HepG2 (cell line): ENCODE measurements around the gene GEMIN2. TPM values are rescaled to one million over a fixed set of nuclear protein-coding genes. Genes with fewer than 3 reads are reported as not detected.

Experiments
- ATF6 ChIP-seq: sonication (generic); formaldehyde crosslinking; conservative IDR thresholded peaks from 2 replicates; pipeline ENCODE4 v1.4.0; 2020; ENCODE audit warnings: missing genetic modification reagents
- BATF2 ChIP-seq: sonication (generic); formaldehyde crosslinking; IDR thresholded peaks from 2 replicates; pipeline ENCODE4 v1.8.0; 2022; ENCODE audit warnings: mild to moderate bottlenecking, missing genetic modification reagents, moderate library complexity
- BRCA1 ChIP-seq: sonication (generic); formaldehyde crosslinking; IDR thresholded peaks from 2 replicates; pipeline ENCODE4 v1.4.0; 2020; ENCODE audit warnings: missing genetic modification reagents
- CREB1 ChIP-seq, 2 experiments: fragments of 450-650 bp in 1 of 2; IDR thresholded peaks; 2 replicates each; pipeline ENCODE4 v1.6.1; 2016 to 2017; ENCODE audit warnings: control low read depth in 1 of 2, mild to moderate bottlenecking in 1 of 2, missing compliant biosample characterization in 1 of 2, missing genetic modification characterization in 1 of 2
- FOXP4 ChIP-seq: sonication (generic); formaldehyde crosslinking; IDR thresholded peaks from 2 replicates; pipeline ENCODE4 v1.4.0; 2020; ENCODE audit warnings: missing genetic modification reagents
- FUBP1 ChIP-seq: sonication (generic); formaldehyde crosslinking; IDR thresholded peaks from 2 replicates; pipeline ENCODE4 v1.5.1; 2020; ENCODE audit warnings: missing genetic modification reagents, mild to moderate bottlenecking, borderline replicate concordance
- GATAD2A ChIP-seq: IDR thresholded peaks from 2 replicates; pipeline ENCODE4 v1.6.1; 2016
- MTA1 ChIP-seq: sonication (generic); formaldehyde crosslinking; IDR thresholded peaks from 2 replicates; pipeline ENCODE4 v1.4.0; 2020; ENCODE audit warnings: missing genetic modification reagents, mild to moderate bottlenecking, borderline replicate concordance
- NBN ChIP-seq: fragments of 450-650 bp; conservative IDR thresholded peaks from 2 replicates; pipeline ENCODE4 v1.6.1; 2017
- PCBP1 ChIP-seq: fragments of 200-400 bp; formaldehyde crosslinking; IDR thresholded peaks from 2 replicates; pipeline ENCODE4 v1.6.1; 2017; ENCODE audit warnings: mild to moderate bottlenecking, low read depth, low read length, borderline replicate concordance
- SSRP1 ChIP-seq: IDR thresholded peaks from 2 replicates; pipeline ENCODE4 v1.6.1; 2016; ENCODE audit warnings: control low read depth
- TCF12 ChIP-seq, 2 experiments: fragments of 450-650 bp in 1 of 2; sonication (generic) in 1 of 2; formaldehyde crosslinking in 1 of 2; IDR thresholded peaks; 2 replicates each; pipeline versions ENCODE4 v1.6.1 to v1.8.0; 2017 to 2022; ENCODE audit warnings: antibody characterized with exemption in 1 of 2, mild to moderate bottlenecking in 1 of 2, missing genetic modification reagents in 1 of 2, moderate library complexity in 1 of 2
- ZBTB38 ChIP-seq: sonication (generic); formaldehyde crosslinking; IDR thresholded peaks from 2 replicates; pipeline ENCODE4 v1.5.1; 2020; ENCODE audit warnings: mild to moderate bottlenecking, missing genetic modification reagents
- ZFX ChIP-seq: sonication (generic); formaldehyde crosslinking; IDR thresholded peaks from 2 replicates; pipeline ENCODE4 v1.4.0; 2020; ENCODE audit warnings: mild to moderate bottlenecking, low read depth, missing genetic modification reagents, moderate library complexity
- ZNF549 ChIP-seq: sonication (generic); formaldehyde crosslinking; IDR thresholded peaks from 2 replicates; pipeline ENCODE4 v1.5.0; 2020; ENCODE audit warnings: missing genetic modification reagents
- ZNF775 ChIP-seq: sonication (generic); formaldehyde crosslinking; IDR thresholded peaks from 2 replicates; pipeline ENCODE4 v1.4.0; 2020; ENCODE audit warnings: missing genetic modification reagents, mild to moderate bottlenecking, moderate library complexity, borderline replicate concordance
- polyA plus RNA-seq, 8 experiments: library from polyadenylated mRNA; depleted of rRNA in 3 of 8; stranded (reverse) in 7 of 8; unstranded in 1 of 8; fragments of >200 nt; fragmentation: Illumina TruSeq in 4 of 8; extraction: Trizol in 4 of 8; gene quantifications; 2 replicates each; pipeline versions ENCODE4 v1.2.1 to v1.2.3, GENCODE V29; 2011 to 2016; ENCODE audit warnings: low read depth in 4 of 8, missing spikeins in 1 of 8, mixed read lengths in 1 of 8; ENCODE audit not compliant: insufficient read depth in 1 of 8
- total RNA-seq, 5 experiments: library from RNA; depleted of rRNA; stranded (reverse); fragments of >200 nt; fragmentation: Illumina TruSeq; extraction: Trizol; gene quantifications; 2 replicates each; pipeline ENCODE4 v1.2.3, GENCODE V29; 2016; ENCODE audit warnings: low read depth in 1 of 5

GEMIN2 gene
- total and polyA plus RNA-seq, 2 of the 13 experiments (the other 11 are each of a cell fraction or from before 2014, with no cell fraction given) = 54.8 to 110 TPM

- TF ChIP-seq ATF6 (CRISPR knock-in tag) (peak; percentile 84), SSRP1 (CRISPR knock-in tag) (peak; percentile 83), PCBP1 (peak; percentile 100), ZFX (CRISPR knock-in tag) (peak; percentile 100), NBN (no peak), ZNF549 (CRISPR knock-in tag) (peak; percentile 67; the same call in 1 of the 2 replicates), CREB1 (IDR thresholded peaks at IDR 0.05) (peak; percentile 94), CREB1 (CRISPR knock-in tag; IDR thresholded peaks at IDR 0.05) (no peak), BRCA1 (CRISPR knock-in tag) (peak; percentile 88), ZNF775 (peak; percentile 39), FOXP4 (CRISPR knock-in tag) (peak; percentile 83), GATAD2A (CRISPR knock-in tag) (peak; percentile 91), MTA1 (peak; percentile 98; the same call in 1 of the 2 replicates), BATF2 (no peak), TCF12 (IDR thresholded peaks at IDR 0.05) (no peak), TCF12 (CRISPR knock-in tag; IDR thresholded peaks at IDR 0.05) (peak; percentile 92), ZBTB38 (CRISPR knock-in tag) (peak; percentile 85), FUBP1 (CRISPR knock-in tag) (no peak; the same call in 1 of the 2 replicates)
These were observed 60.7 kb downstream of the GEMIN2 start, which contains the start of gene PNN (continued) for GRCh38 chr14:39174560-39175444.
